Muscle of leg (tissue), 11 donors: Measurements from ENCODE around the gene CGNL1. TPM values are rescaled to one million over a fixed set of nuclear protein-coding genes. Genes with fewer than 3 reads are reported as not detected.

ENCODE experiments used
- DNase-seq: peaks from one replicate; pipeline ENCODE4 v3.0.0; 2013
- H3K27ac ChIP-seq: one replicate; pipeline ENCODE4 v1.5.1; 2013; ENCODE audit warnings: mild to moderate bottlenecking, low read length, control low read depth
- H3K27me3 ChIP-seq: one replicate; pipeline ENCODE4 v1.6.1; 2013; ENCODE audit warnings: low read length; ENCODE audit not compliant: control insufficient read depth, insufficient read depth
- H3K36me3 ChIP-seq: one replicate; pipeline ENCODE4 v1.6.1; 2013; ENCODE audit warnings: low read length; ENCODE audit not compliant: control insufficient read depth, insufficient read depth
- H3K4me1 ChIP-seq: one replicate; pipeline ENCODE4 v1.6.1; 2013; ENCODE audit warnings: low read length; ENCODE audit not compliant: control insufficient read depth, insufficient read depth
- H3K4me3 ChIP-seq: one replicate; pipeline ENCODE4 v1.5.1; 2013; ENCODE audit warnings: low read length, control low read depth
- H3K9me3 ChIP-seq: replicated peaks from 2 replicates; pipeline ENCODE4 v1.6.1; 2013; ENCODE audit warnings: low read depth, low read length; ENCODE audit not compliant: control insufficient read depth
- WGBS: methylation state at CpG from one replicate; pipeline ENCODE4 v1.1.5; 2013; ENCODE audit warnings: missing lambda C conversion rate; ENCODE audit not compliant: insufficient coverage; 5-methylcytosine and 5-hydroxymethylcytosine counted together
- polyA plus RNA-seq, 8 donors: library from polyadenylated mRNA; unstranded; fragments of 120-200 nt; gene quantifications; one replicate each; pipeline versions ENCODE4 v1.2.1 to v1.2.3, GENCODE V29; 2013; ENCODE audit warnings: inconsistent platforms in 1 of 8, low replicate concordance in 1 of 8; ENCODE audit not compliant: insufficient read length in 8 of 8, insufficient read depth in 1 of 8
- total RNA-seq: library from RNA; stranded (reverse); fragments of 120-200 nt; gene quantifications from one replicate; pipeline ENCODE4 v1.2.4, GENCODE V29; 2013

The CGNL1 gene
- total and polyA plus RNA-seq, 9 donors = 6.3 to 13.7 (median 9.5) TPM

DNA sequence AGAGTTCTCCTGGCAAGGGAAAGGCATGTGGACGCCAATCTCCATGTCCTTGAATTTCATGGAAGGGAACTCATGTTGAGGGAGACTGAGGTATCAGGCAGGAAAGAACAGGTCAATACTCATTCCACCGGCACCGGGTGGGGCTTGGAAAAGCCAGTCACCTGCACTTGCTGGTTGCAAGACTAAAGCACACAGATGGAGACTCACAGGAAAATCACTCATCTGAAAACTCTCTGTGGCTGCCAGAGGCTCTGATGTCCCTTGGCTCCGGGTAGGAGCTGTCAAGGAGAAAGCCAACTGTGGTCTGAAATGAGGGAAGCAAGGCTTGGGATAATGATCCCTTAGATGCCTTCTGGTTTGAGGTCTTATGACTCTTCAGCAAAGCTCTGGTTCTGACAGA, 8.7 kb upstream of the CGNL1 start:
- no peak for DNase-seq
- WGBS = 50% methylated on average over 3 of the region's 4 CpGs
- no peak overlapping the region for H3K4me3 ChIP-seq
- H3K27ac ChIP-seq = no peak overlapping the region
- no peaks in the 10 kb centered on the region for H3K36me3 ChIP-seq
- H3K9me3 ChIP-seq = no peaks in the 10 kb centered on the region
- peaks cover 7% of the 10 kb centered on the region for H3K4me1 ChIP-seq
- H3K27me3 ChIP-seq = peaks cover 3% of the 10 kb centered on the region

DNA sequence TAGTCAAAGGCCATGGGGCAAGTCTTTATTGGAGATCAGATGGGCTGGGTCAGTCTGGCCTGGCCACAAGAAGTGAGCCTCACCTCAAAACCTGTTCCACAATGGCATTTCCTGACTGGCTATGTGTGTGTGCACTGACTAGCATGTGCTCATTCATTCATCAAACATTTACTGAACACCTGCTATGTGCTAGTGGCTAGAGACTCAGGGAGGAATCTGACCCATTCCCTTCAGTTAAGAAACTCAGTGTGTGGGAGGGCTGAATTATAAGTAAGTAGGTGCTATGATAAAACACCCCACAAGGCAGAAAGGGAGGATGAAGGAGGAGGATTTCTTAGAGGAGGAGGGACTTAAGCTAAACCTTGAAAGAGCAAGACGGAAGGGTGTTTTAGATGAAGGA, 5.4 kb upstream of the CGNL1 start:
- DNase-seq = no peak
- Histone ChIP-seq H3K27ac (no peak overlapping the region), H3K9me3 (no peaks in the 10 kb centered on the region), H3K27me3 (peaks cover 18% of the 10 kb centered on the region), H3K36me3 (no peaks in the 10 kb centered on the region), H3K4me3 (no peak overlapping the region), H3K4me1 (peaks cover 8% of the 10 kb centered on the region)
- WGBS = 89% methylated on average over 1 of the region's 1 CpG

DNA sequence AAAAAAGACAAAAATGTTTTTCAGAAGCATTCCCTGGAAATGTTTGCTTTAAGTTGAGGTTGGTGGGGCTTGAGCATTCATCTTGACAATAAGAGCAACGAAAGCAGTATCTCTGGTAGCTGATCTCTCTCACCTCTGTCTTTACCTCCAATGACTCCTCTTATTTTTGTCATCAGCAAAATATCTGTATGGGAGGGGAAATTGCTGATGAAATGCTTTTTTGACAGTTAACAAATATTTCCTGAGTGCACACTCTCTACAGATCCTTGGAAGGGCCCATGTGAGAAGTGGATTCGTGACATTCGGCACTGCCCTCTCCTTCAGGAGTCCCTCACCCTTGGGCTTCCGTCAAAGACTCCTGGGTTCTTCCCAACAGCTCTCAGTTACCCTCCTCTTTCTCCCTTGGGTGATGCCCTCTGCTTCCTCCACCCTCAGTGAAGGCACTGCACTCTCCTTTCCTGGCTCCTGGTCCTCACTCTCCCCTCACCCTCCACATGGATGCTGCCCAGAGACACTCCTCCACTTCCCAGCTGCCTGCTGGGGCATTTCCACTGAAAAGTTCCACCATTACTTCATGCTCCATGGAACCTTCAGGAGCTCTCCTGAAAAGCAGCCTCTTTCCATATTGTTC, 2.9 kb upstream of the CGNL1 start:
- DNase-seq = no peak
- Histone ChIP-seq H3K27me3 (peaks cover 30% of the 10 kb centered on the region), H3K9me3 (no peaks in the 10 kb centered on the region), H3K4me3 (no peak overlapping the region), H3K4me1 (peaks cover 17% of the 10 kb centered on the region), H3K36me3 (no peaks in the 10 kb centered on the region), H3K27ac (no peak overlapping the region)
- WGBS = 94% methylated on average over 3 of the region's 4 CpGs

DNA sequence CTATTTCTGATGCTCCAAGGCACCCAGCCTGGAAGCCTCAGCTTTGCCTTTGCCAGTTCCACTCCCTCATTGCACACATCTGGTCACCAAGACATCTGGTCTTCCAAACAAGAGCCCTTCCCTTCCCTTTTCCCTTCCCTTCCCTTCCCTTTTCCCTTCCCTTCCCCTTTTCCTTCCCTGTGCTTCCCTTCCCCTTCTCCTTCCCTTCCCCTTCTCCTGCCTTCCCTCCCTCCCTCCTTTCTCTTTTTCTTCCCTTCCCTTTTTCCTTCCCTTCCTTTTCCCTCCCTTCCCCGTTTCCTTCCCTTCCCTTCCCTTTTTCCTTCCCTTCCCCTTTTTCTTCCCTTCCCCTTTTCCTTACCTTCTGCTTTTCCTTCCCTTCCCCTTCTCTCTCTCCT, 2.4 kb upstream of the CGNL1 start:
- H3K27me3 ChIP-seq = peaks cover 30% of the 10 kb centered on the region
- peaks cover 17% of the 10 kb centered on the region for H3K4me1 ChIP-seq
- no peak overlapping the region for H3K4me3 ChIP-seq
- 75% methylated on average over 1 of the region's 1 CpG for WGBS
- no peak overlapping the region for H3K27ac ChIP-seq
- DNase-seq = no peak
- H3K36me3 ChIP-seq = no peaks in the 10 kb centered on the region
- no peaks in the 10 kb centered on the region for H3K9me3 ChIP-seq

DNA sequence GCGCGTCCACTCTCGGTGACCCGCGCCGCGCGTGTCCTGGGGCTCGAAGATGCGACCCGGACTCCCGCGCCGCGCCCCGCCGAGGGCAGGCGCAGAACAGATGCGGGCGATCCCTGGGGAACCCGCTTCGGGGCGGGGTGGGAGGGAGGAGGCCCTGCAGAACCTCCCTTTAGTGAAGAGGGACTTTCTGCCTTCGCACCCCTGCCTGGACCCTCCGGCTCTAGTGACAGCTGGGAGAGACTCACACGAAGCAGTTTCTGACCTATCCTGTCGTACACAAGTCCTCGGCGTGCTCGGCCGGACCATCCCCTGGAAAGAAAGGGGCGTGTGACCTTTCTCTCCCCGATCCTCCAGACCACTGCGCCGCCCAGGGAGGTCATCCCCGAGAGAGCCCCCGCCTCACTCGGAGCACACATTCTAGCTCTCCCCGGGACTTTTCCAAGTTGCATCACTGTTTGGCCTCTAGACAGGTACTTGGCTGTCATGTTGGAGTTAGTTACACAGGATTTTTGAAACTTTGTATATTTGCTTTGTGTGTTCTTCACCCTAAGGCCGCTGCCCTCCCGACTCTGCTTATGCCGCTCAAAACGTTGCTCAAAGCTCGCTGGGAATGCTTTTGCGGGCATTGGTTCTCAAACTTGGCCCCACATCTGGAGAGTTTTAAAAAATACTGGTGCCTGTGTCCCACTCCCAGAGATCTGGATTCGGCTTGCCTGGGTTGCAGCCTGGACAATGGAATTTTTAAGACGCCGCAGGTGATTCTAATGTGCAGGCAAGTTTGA, 582 bp downstream of the CGNL1 start:
- WGBS = 8% methylated on average over 39 of the region's 48 CpGs
- H3K4me3 ChIP-seq = peak overlapping the region; percentile 47
- DNase-seq = peak; percentile 60
- H3K27me3 ChIP-seq = peaks cover 27% of the 10 kb centered on the region
- peak overlapping the region; percentile 29 for H3K27ac ChIP-seq
- H3K4me1 ChIP-seq = peaks cover 13% of the 10 kb centered on the region
- no peaks in the 10 kb centered on the region for H3K9me3 ChIP-seq
- no peaks in the 10 kb centered on the region for H3K36me3 ChIP-seq

DNA sequence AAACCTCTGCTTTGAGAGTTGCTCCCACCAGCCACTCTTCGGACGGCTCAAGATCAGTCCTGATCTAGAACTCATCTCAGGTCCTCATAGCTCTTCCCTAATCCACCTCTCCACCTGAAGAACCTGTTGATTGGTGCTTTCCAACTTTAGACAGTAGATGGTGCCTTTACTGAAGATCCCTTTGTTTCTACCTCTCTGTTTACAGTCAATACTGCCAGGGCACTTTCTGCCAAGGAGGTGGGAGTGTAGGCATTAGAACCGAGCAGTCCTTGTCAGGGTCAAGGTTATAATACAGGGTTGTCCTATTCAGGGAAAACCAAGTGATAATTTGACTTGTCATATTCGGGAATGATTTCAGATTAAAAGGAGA, 1.2 kb downstream of the CGNL1 start:
- 67% methylated on average over 3 of the region's 4 CpGs for WGBS
- Histone ChIP-seq H3K36me3 (no peaks in the 10 kb centered on the region), H3K4me1 (peaks cover 10% of the 10 kb centered on the region), H3K9me3 (no peaks in the 10 kb centered on the region), H3K27me3 (peaks cover 27% of the 10 kb centered on the region), H3K4me3 (no peak overlapping the region), H3K27ac (no peak overlapping the region)
- no peak for DNase-seq

DNA sequence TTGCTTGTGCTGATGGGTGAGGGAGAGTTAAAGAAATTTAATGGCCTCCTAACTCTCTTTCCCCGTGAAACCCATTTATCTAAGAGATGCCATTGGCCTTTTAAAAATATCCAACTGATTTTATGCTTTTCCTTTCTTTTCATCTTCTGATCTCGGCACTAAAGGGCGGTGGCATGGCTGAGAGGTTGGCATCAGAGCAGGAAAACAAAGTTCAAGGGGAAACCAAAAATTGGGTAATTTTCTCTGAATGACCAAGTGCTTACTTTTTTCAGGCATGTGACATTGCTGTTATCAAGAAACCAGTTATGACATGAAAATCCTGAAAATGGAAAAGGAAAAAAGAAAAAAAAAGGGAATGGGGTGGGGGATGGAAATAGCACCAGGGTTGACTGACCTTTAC, 3.2 kb downstream of the CGNL1 start:
- WGBS = no CpG with 5 or more reads among the region's 3 CpGs
- Histone ChIP-seq H3K9me3 (no peaks in the 10 kb centered on the region), H3K27ac (no peak overlapping the region), H3K27me3 (peaks cover 24% of the 10 kb centered on the region), H3K4me3 (no peak overlapping the region), H3K36me3 (no peaks in the 10 kb centered on the region), H3K4me1 (peaks cover 10% of the 10 kb centered on the region)
- no peak for DNase-seq

DNA sequence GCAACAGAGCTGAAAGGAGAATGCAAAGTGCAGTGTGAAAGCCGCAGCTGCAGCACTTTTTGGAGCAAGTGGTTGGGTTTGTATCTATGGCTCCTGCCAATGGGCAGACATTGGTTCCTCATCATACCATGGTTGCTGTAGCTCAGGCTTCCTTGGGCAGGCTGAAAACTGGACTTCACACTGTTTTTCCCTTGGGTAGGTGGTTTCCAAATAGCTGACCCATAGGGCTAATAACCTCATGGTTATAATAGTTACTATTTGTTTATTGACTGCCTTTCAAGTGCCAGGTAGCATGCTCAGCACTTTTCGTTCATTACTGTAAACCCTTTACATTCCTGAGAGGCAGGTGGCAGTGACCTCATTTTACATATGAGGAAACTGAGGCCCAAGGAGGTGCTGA, 4.5 kb downstream of the CGNL1 start:
- Histone ChIP-seq H3K4me3 (no peak overlapping the region), H3K27ac (no peak overlapping the region), H3K36me3 (no peaks in the 10 kb centered on the region), H3K4me1 (peaks cover 10% of the 10 kb centered on the region), H3K27me3 (peaks cover 13% of the 10 kb centered on the region), H3K9me3 (no peaks in the 10 kb centered on the region)
- WGBS = 100% methylated on average over 1 of the region's 2 CpGs
- DNase-seq = no peak

DNA sequence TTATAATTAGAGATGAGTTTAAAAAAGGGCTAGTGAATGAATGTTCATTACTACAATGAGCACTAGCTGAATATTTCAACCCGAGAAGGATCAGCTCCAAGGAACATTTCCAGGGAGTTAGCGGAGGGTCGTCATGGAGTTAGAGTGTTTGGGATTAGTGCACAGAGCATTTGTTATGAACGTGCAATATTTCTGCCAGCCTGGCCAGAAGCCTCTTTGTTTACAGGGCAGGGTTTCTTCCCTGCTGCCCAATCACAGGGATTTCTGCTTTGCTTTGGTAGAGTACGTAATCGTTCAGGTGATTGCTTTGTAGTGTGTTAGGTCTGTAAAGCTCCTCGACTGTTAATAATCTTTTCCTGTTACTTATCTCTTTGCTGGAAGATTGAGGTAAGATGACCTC, 5.9 kb downstream of the CGNL1 start:
- no peak overlapping the region for H3K4me3 ChIP-seq
- no peaks in the 10 kb centered on the region for H3K36me3 ChIP-seq
- H3K27me3 ChIP-seq = peaks cover 5% of the 10 kb centered on the region
- peak; percentile 59 for DNase-seq
- H3K27ac ChIP-seq = no peak overlapping the region
- 24% methylated on average over 4 of the region's 7 CpGs for WGBS
- no peaks in the 10 kb centered on the region for H3K9me3 ChIP-seq
- H3K4me1 ChIP-seq = peaks cover 2% of the 10 kb centered on the region

DNA sequence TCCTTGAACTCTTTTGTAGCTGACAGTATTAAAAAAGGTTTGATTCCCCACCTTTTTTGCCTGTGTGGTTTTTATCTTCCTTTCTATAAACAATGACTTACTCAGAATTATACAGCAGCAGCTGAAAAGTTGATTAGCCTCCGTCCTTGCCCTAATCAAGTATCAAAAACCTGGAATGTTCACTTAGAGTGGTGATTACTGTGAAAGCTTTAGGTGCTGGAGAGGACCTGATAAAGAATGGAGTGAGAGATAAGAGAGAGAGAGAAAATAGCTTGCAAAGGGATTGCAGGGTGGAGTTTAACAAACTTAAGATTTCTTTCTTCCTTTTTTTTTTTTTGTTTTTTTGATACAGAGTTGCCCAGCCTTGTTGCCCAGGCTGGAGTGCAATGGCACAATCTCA, 6.7 kb downstream of the CGNL1 start:
- no CpG with 5 or more reads among the region's 1 CpG for WGBS
- DNase-seq = no peak
- H3K4me1 ChIP-seq = peaks cover 3% of the 10 kb centered on the region
- no peak overlapping the region for H3K4me3 ChIP-seq
- H3K36me3 ChIP-seq = no peaks in the 10 kb centered on the region
- H3K9me3 ChIP-seq = no peaks in the 10 kb centered on the region
- H3K27ac ChIP-seq = no peak overlapping the region
- no peaks in the 10 kb centered on the region for H3K27me3 ChIP-seq
